Mesenchymal stem cell (in vitro differentiated cells and primary cell): Measurements from ENCODE around the gene PHF10.

Source experiments
- DNase-seq: peaks from one replicate; pipeline ENCODE4 v3.0.0-alpha.2; 2013
- H2AFZ ChIP-seq: one replicate; pipeline ENCODE4 v1.6.1; 2013; ENCODE audit warnings: low read depth, mild to moderate bottlenecking, control low read depth, inconsistent platforms, low read length, moderate library complexity
- H2AK5ac ChIP-seq: 2 replicates; pipeline ENCODE4 v1.6.1; 2013; ENCODE audit warnings: low read length, moderate library complexity, mild to moderate bottlenecking, inconsistent platforms; ENCODE audit not compliant: severe bottlenecking
- H2BK120ac ChIP-seq: one replicate; pipeline ENCODE4 v1.6.1; 2013; ENCODE audit warnings: low read depth, mild to moderate bottlenecking, inconsistent platforms, low read length, moderate library complexity
- H2BK12ac ChIP-seq, 2 experiments: one replicate each; pipeline ENCODE4 v1.6.1; 2013; ENCODE audit warnings: inconsistent platforms in 2 of 2, low read length in 2 of 2, mild to moderate bottlenecking in 2 of 2, moderate library complexity in 2 of 2, control low read depth in 1 of 2
- H2BK15ac ChIP-seq: one replicate; pipeline ENCODE4 v1.6.1; 2013; ENCODE audit warnings: mild to moderate bottlenecking, low read depth, inconsistent platforms; ENCODE audit not compliant: poor library complexity, severe bottlenecking
- H2BK5ac ChIP-seq: 2 replicates; pipeline ENCODE4 v1.6.1; 2013; ENCODE audit warnings: low read depth, mild to moderate bottlenecking, low read length, control low read depth, inconsistent platforms; ENCODE audit not compliant: poor library complexity, severe bottlenecking
- H3K14ac ChIP-seq, 2 experiments: one replicate each; pipeline ENCODE4 v1.6.1; 2013; ENCODE audit warnings: inconsistent platforms in 2 of 2, low read length in 2 of 2, control low read depth in 1 of 2, mild to moderate bottlenecking in 1 of 2, moderate library complexity in 1 of 2
- H3K18ac ChIP-seq, 2 experiments: one replicate each; pipeline ENCODE4 v1.6.1; 2013; ENCODE audit warnings: inconsistent platforms in 2 of 2, low read length in 2 of 2, control low read depth in 1 of 2, low read depth in 1 of 2, mild to moderate bottlenecking in 1 of 2
- H3K23ac ChIP-seq, 2 experiments: one replicate each; pipeline ENCODE4 v1.6.1; 2013; ENCODE audit warnings: inconsistent platforms in 2 of 2, low read length in 2 of 2, mild to moderate bottlenecking in 2 of 2, moderate library complexity in 2 of 2, control low read depth in 1 of 2
- H3K27ac ChIP-seq: 2 replicates; pipeline ENCODE4 v1.5.1; 2013; ENCODE audit warnings: mild to moderate bottlenecking, moderate library complexity, low read length, control low read depth, inconsistent platforms; ENCODE audit not compliant: poor library complexity, severe bottlenecking
- H3K27me3 ChIP-seq, 2 experiments: 2 replicates each; pipeline versions ENCODE4 v1.6.1 to v1.7.0; 2013; ENCODE audit warnings: low read length in 2 of 2, mild to moderate bottlenecking in 2 of 2, moderate library complexity in 2 of 2, control low read depth in 1 of 2, inconsistent platforms in 1 of 2; ENCODE audit not compliant: control insufficient read depth in 1 of 2, insufficient read depth in 1 of 2
- H3K36me3 ChIP-seq, 2 experiments: 2 replicates each; pipeline versions ENCODE4 v1.6.1 to v1.7.0; 2013; ENCODE audit warnings: low read length in 2 of 2, control low read depth in 1 of 2, inconsistent platforms in 1 of 2, low read depth in 1 of 2, mild to moderate bottlenecking in 1 of 2; ENCODE audit not compliant: insufficient read depth in 2 of 2, control insufficient read depth in 1 of 2
- H3K4ac ChIP-seq, 2 experiments: one replicate each; pipeline ENCODE4 v1.6.1; 2013; ENCODE audit warnings: inconsistent platforms in 2 of 2, low read length in 2 of 2, mild to moderate bottlenecking in 2 of 2, moderate library complexity in 2 of 2, control low read depth in 1 of 2, low read depth in 1 of 2
- H3K4me1 ChIP-seq: 2 replicates; pipeline ENCODE4 v1.6.1; 2013; ENCODE audit warnings: low read depth, low read length, control low read depth; ENCODE audit not compliant: control insufficient read depth, insufficient read depth
- H3K4me2 ChIP-seq: 2 replicates; pipeline ENCODE4 v1.6.1; 2013; ENCODE audit warnings: low read length, mild to moderate bottlenecking, inconsistent platforms; ENCODE audit not compliant: poor library complexity, severe bottlenecking
- H3K4me3 ChIP-seq, 2 experiments: 2 replicates each; pipeline versions ENCODE4 v1.5.1 to v1.7.0; 2013; ENCODE audit warnings: low read length in 2 of 2, mild to moderate bottlenecking in 2 of 2, control low read depth in 1 of 2, low read depth in 1 of 2; ENCODE audit not compliant: insufficient read depth in 1 of 2
- H3K79me1 ChIP-seq: replicated peaks from 2 replicates; pipeline ENCODE4 v1.6.1; 2013; ENCODE audit warnings: mild to moderate bottlenecking, control low read depth, low read length, inconsistent platforms; ENCODE audit not compliant: poor library complexity, severe bottlenecking
- H3K9ac ChIP-seq: 2 replicates; pipeline ENCODE4 v1.7.0; 2013; ENCODE audit warnings: mild to moderate bottlenecking, low read length, moderate library complexity
- H3K9me3 ChIP-seq: 2 replicates; pipeline ENCODE4 v1.7.0; 2013; ENCODE audit warnings: mild to moderate bottlenecking, low read length; ENCODE audit not compliant: control insufficient read depth
- H4K8ac ChIP-seq: one replicate; pipeline ENCODE4 v1.6.1; 2013; ENCODE audit warnings: inconsistent platforms, mild to moderate bottlenecking, low read length, moderate library complexity
- H4K91ac ChIP-seq: one replicate; pipeline ENCODE4 v1.6.1; 2013; ENCODE audit warnings: mild to moderate bottlenecking, low read length, inconsistent platforms
- WGBS: methylation state at CpG from one replicate; pipeline ENCODE4 v1.1.7; 2013; ENCODE audit warnings: mixed read lengths; 5-methylcytosine and 5-hydroxymethylcytosine counted together

Gene PHF10

GRCh38 chr6:169751242-169752073 is 27.2 kb upstream of the PHF10 start, which contains the start of the genes DYNLT2 and ERMARD:
TSS of gene DYNLT2 (minus strand) at chr6:169751572. CDS start at chr6:169751458, 114 bp downstream.
TSS of gene ERMARD (plus strand) at chr6:169751622. CDS start at chr6:169751658, 36 bp downstream.
- H3K4me3 ChIP-seq: peak within 1 kb of the TSS; percentile 86 to 99
- H3K27me3 ChIP-seq: no peaks in the 10 kb centered on the region
- H2BK15ac ChIP-seq: peak within 1 kb of the TSS; percentile 29
- H4K8ac ChIP-seq: peak within 1 kb of the TSS; percentile 86
- H2BK5ac ChIP-seq: peak within 1 kb of the TSS; percentile 68
- peak within 1 kb of the TSS; percentile 62 for H2AK5ac ChIP-seq
- peak within 1 kb of the TSS in 1 of 2 experiments; percentile 63 for H2BK12ac ChIP-seq
- peaks cover 0 to 11% of the 10 kb centered on the region in 2 experiments for H3K36me3 ChIP-seq
- peak within 1 kb of the TSS; percentile 92 for H2AFZ ChIP-seq
- peak; percentile 96 for DNase-seq
- H3K79me1 ChIP-seq: peaks cover 16% of the 10 kb centered on the region
- H3K23ac ChIP-seq: peak within 1 kb of the TSS in 1 of 2 experiments; percentile 99
- H3K9ac ChIP-seq: peak within 1 kb of the TSS; percentile 95
- H4K91ac ChIP-seq: peak within 1 kb of the TSS; percentile 55
- peak within 1 kb of the TSS; percentile 2 to 99 for H3K14ac ChIP-seq
- peaks cover 3% of the 10 kb centered on the region for H3K4me1 ChIP-seq
- peak within 1 kb of the TSS; percentile 91 for H3K4me2 ChIP-seq
- no peaks in the 10 kb centered on the region for H3K9me3 ChIP-seq
- peak within 1 kb of the TSS; percentile 92 to 95 for H3K18ac ChIP-seq
- peak within 1 kb of the TSS; percentile 78 for H3K27ac ChIP-seq
- peak within 1 kb of the TSS; percentile 87 for H2BK120ac ChIP-seq
- H3K4ac ChIP-seq: peak within 1 kb of the TSS; percentile 55 to 69
- WGBS: under 1% methylated on average over 57 of the region's 90 CpGs

DNA sequence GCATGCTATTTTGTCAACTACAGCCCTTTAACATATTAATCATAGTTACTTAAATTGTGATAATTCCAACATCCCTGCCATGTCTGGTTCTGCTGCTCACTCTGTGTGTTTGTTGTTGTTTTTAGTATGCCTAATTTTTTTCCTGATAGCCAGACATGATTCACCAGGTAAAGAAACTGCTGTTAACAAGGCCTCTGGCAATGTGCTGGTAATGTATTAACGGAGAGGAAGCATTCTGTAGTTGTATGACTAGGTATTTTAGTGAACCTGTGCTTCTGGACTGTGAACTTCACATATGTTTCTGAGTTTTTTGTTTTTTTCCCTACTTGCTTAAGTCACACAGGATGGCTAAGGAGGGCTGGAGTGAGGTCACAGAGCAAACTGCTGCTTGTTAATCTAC is 22.3 kb upstream of the PHF10 start:
- Histone ChIP-seq H3K4ac (no peak overlapping the region), H3K9me3 (no peaks in the 10 kb centered on the region), H2BK15ac (no peak overlapping the region), H3K23ac (no peak overlapping the region), H3K18ac (no peak overlapping the region), H4K91ac (no peak overlapping the region), H2AFZ (no peak overlapping the region), H2BK120ac (no peak overlapping the region), H2AK5ac (no peak overlapping the region), H2BK12ac (no peak overlapping the region), H3K14ac (no peak overlapping the region), H3K27ac (no peak overlapping the region), H3K4me1 (no peaks in the 10 kb centered on the region), H3K9ac (no peak overlapping the region), H3K79me1 (no peaks in the 10 kb centered on the region), H3K36me3 (no peaks in the 10 kb centered on the region), H4K8ac (no peak overlapping the region), H3K4me3 (no peak overlapping the region), H3K4me2 (no peak overlapping the region), H3K27me3 (no peaks in the 10 kb centered on the region), H2BK5ac (no peak overlapping the region)
- WGBS: 91% methylated on average over 1 of the region's 1 CpG
- no peak for DNase-seq

DNA sequence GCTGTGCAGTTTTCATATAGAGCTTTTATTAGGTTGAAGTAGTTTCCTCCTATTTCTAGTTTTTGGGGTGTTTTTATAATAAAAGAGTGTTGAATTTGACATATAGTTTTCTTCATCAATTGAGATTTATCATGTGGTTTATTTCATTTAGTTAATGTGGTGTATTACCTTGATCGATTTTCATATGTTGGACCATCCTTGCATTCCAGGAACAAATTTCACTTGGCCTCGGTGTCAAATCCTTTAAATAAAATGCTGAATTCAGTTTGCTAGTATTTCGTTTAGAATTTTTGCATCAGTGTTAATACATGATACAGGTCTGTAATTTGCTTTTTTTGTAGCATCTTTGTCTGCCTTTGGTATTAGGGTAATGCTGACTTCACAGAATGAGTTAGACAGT is 21.1 kb upstream of the PHF10 start:
- Histone ChIP-seq H2BK5ac (no peak overlapping the region), H3K23ac (no peak overlapping the region), H3K27me3 (no peaks in the 10 kb centered on the region), H3K79me1 (no peaks in the 10 kb centered on the region), H3K9ac (no peak overlapping the region), H4K8ac (no peak overlapping the region), H3K4me2 (no peak overlapping the region), H2BK15ac (no peak overlapping the region), H4K91ac (no peak overlapping the region), H3K27ac (no peak overlapping the region), H3K36me3 (no peaks in the 10 kb centered on the region), H3K18ac (no peak overlapping the region), H2BK120ac (no peak overlapping the region), H3K4me1 (no peaks in the 10 kb centered on the region), H3K4me3 (no peak overlapping the region), H3K14ac (no peak overlapping the region), H2AK5ac (no peak overlapping the region), H3K9me3 (no peaks in the 10 kb centered on the region), H2BK12ac (no peak overlapping the region), H2AFZ (no peak overlapping the region), H3K4ac (no peak overlapping the region)
- 94% methylated on average over 3 of the region's 3 CpGs for WGBS
- no peak for DNase-seq

DNA sequence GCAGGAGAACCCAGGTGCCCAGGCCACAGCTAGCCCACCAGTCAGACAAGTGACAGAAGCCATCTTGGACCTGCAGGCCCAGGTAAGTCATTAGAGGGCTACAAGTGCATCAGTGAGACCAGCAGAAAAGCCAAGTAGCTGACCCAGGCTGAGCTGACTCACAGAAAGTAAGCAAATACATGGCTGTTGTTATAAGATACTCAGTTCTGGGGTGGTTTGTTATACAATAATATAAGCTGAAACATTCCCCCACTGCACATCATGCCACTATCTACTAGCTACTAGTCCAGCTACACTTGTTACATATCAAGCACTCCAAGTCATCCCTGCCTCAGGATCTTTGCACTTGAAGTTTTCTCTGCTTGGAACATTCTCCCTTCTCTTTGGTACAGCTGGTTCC is 17.0 kb upstream of the PHF10 start:
- Histone ChIP-seq H4K91ac (no peak overlapping the region), H2BK5ac (no peak overlapping the region)

More for the DNA sequence above, 17.0 kb upstream of the PHF10 start:
- no peak overlapping the region for H2BK12ac ChIP-seq
- H2BK120ac ChIP-seq: no peak overlapping the region
- peaks cover 0 to 4% of the 10 kb centered on the region in 2 experiments for H3K27me3 ChIP-seq
- H3K27ac ChIP-seq: no peak overlapping the region
- no peak overlapping the region for H2AFZ ChIP-seq
- no peak overlapping the region for H3K4me3 ChIP-seq
- H2BK15ac ChIP-seq: no peak overlapping the region
- no peak overlapping the region for H3K18ac ChIP-seq
- H3K79me1 ChIP-seq: no peaks in the 10 kb centered on the region
- no peaks in the 10 kb centered on the region for H3K9me3 ChIP-seq
- no peak for DNase-seq
- H3K14ac ChIP-seq: no peak overlapping the region
- H3K23ac ChIP-seq: no peak overlapping the region
- no peak overlapping the region for H3K4me2 ChIP-seq
- H3K4ac ChIP-seq: no peak overlapping the region
- no peak overlapping the region for H4K8ac ChIP-seq
- H3K9ac ChIP-seq: no peak overlapping the region
- no peaks in the 10 kb centered on the region for H3K36me3 ChIP-seq
- H3K4me1 ChIP-seq: no peaks in the 10 kb centered on the region
- no peak overlapping the region for H2AK5ac ChIP-seq
